Fibroblast of gingiva (primary cell): ENCODE data around the gene RAB27B.

Source experiments
- DNase-seq: peaks from one replicate; pipeline ENCODE4 v3.0.0-alpha.2; 2011; ENCODE audit warnings: low read depth

The RAB27B gene

DNA sequence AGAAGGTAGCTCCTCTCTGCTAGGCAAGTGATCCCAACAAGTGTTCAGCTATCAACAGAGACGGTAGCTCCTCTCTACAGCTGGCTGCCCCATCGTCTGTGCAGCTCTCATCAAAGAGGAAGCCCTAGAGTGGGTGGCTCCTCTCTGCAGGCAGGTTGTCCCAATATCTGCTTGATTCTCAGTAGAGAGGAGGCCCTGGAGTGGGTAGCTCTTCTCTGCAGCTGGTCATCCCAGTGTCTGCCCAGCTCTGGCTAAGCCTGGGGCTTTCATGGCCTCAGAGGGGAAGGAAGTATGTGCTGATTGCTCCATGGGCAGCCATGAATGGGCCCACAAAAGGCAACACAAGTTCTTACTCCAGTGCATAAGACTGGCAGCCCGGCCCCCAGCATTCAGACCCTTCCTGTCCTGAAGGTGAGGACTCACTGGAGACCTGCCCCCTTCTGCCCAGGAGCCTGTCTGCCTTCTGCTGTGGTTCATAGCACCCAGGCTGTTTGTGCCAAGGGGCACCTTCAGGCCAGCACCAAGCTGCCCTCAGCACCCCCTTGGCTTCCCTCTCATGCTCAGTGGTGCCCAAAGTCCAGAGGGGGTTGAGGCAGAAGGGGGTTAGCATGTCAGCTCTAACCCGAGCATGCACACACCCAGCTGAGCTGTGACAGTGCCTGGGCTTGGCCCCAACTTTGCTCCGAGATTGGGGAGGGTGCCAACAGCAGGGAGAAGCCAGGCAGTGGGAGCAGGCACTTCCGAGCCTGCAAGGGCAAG lies 82.1 kb downstream of the RAB27B start:
- no peak for DNase-seq

DNA sequence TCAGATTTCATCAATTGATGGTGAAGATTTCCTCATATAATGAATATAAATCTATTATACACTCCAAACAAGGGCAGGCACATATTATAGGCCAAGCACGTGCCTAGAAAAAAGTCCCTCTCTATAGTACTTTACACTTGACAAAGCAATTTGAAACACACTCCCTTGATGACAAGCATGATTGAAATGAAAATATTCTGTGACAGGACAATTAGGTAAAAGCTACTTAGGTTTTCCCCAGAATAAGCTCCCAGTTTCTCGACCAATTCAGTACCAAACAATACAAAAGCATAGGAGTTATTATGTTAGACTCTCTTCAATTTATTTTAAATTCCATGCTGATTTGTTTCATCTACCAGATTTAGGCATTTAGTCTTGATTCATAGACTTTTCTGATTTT lies 83.3 kb downstream of the RAB27B start:
- no peak for DNase-seq

DNA sequence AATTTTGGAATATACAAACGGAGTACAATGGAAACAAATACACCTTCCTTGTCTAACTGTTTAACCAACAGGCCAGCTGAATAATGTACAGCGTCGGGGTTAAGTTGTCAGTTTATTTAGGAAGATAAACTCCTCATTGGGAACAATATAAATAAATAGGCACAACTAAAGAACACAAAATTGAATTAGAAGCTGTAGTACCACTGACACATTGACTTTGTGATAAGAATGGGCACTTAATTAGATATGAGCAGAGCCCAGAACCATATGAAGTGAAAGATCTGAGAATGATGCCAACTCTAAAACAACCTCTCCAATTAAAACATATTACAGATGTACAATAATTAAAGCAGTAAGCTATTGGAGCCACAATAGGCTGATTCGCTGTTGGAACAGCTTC lies 86.5 kb downstream of the RAB27B start:
- no peak for DNase-seq

DNA sequence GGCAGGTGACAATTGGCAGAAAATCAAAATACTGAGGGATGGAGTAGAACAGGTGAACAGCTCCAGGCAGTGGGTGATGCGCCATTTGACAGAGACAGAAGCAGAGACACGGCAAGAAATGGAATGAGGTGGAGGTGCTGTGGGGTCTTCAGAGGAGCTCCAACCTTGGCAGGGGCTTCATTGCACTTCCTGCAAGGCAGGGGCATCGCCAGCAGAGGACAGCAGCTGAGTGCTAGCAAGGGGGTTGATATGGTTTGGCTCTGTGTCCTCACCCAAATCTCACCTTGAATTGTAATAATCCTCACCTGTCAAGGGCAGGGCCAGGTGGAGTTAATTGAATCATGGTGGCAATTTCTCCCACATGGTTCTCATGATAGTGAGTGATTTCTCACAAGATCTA lies 88.2 kb downstream of the RAB27B start:
- no peak for DNase-seq

DNA sequence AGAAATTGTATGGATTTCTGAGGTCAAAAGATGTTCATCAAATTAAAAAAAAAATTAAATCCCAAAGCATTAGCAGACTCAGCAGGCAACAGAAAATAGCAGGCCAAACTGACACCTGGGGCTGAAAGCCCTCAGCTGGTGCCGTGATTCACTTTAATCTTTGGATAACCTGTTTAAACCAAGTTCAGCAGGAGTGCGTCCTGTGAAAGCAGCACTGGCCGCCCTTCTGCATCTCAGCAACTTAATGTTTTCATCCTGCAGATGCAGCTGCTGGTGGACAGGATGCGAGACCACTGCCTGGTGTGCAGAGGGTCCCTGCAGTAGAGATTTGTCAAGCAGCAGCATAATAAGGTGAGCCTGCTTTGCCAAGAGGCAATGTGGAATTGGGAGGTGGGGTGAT lies 89.8 kb downstream of the RAB27B start:
- no peak for DNase-seq

DNA sequence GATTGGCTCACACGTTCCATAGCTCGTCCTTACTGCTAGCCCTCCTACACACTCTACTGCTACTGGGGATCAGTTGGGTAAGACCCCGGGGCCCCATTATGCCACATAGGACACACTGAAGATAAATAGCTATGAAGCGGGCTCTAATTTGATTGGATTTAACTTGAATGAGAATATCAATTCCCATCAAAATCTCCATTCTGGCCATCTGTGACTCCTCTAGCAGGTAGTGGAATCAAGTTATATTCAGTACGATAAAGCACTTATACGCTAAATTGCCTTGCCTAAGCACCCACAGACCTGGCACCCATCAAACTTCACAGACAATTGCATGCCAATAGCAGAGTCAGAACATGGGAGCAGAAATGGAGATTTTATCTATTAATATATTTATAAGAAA lies 91.1 kb downstream of the RAB27B start:
- DNase-seq: no peak

DNA sequence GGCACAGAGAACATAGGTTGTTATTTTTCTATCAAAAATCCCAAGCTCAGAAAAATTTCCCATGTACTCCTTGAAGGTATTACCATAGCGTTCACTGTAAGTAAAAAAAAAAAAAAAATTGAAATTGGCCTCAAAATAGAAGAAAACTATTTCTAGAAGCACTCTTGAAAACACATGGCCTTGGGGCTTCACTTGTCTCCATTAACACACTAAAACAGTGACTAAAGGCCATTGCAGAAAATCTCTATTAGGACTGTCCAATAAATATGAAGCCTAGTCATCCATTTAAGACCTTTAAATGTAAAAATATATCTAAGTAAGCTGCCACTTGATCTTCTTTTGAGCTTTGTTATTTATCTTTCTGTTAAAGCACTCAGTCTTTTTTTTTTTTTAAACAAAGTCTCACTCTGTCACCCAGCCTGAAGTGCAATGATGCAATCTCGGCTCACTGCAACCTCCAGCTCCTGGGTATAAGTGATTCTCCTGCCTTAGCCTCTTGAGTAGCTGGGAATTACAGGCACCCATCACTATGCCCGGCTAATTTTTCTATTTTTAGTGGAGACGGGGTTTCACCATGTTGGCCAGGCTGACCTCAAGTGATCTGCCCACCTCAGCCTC lies 95.2 kb downstream of the RAB27B start:
- no peak for DNase-seq

DNA sequence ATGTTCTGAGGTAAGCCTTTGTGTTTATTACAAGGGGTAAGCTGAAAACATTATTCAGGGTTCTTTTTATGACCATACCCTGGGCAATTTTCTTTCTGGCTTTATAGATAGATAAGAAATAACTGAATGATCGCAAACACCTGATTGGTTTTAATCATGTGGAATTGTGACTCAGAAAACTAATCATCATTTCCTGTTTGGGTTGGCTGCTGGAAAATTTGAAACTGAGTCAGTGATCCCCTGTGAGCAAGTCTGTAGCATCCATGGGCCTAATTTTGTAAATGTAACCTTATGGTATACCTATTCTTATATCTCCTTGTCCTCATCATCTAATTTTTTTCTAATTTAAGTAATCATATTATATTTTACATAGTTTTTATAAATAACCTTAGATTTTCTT lies 96.7 kb downstream of the RAB27B start:
- no peak for DNase-seq

DNA sequence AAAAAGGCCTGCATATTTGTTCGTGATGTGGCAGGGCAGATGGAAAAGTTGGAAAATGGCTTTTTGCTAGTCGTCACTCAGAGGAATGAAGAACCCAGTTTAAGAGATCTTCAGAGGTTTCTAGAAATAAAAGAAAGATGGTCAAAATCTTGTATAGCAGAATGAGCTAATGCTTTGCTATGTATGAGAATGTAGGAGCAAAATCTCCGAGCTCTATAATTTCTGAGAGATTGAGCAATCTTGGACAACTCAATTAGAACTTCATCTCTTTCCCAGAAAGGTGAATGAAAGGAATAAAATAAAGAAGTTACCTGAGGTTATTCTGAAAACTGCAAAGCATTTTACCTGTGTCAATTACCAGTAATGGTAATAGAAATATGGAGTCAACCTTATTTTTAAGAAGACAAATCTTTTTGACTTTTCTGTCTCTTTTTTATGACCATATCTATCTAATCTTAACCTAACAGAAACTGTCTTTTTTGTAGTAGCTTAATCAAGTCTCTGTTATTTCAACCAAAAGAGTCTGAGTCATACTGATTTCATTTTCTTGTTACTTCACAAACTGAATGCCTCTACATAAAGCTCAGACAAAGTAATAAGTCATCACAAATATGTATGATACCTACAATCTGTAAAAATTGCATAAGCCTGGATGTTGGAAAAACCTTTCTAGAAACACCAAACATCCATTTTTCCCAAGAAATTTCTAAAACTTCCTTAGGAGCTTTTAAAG lies 98.5 kb downstream of the RAB27B start:
- DNase-seq: no peak

DNA sequence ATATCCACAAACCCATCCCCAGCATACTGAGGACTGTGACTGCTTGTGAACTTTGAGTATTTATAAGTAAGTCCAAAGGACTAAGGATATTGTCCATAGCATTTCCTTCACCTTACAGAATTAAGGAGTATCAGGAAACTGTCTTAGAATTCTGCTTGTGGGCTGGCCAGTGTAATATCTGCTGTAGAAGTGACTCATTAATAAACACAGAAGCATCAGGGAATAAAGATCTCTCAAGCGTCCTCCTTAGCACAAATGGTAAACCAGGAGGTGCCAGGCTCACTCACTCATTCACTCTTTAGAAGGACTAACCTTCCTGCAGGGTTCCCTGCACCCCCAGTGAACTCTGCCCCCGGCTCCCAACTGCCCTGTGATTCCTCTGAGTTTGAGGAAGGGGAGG lies 100.0 kb downstream of the RAB27B start:
- no peak for DNase-seq

DNA sequence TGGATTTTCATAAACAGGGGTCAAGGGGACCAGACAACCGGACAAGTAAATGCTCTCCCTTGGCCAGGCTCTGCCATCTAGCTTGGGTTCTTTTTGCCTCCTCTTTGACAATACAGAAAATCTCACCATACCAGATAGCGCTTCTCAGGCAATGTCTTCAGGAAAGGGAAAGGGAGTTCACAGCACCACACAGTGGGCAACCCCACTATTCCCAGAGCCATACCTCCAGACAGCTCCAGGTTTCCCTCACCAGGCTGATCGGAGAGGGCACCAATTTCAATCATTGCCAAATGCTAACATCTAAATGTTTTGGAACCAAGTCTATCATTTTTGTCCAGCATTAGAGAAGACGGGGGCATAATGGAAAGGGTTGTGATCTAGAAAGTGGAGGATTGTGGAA lies 102.9 kb downstream of the RAB27B start:
- no peak for DNase-seq

DNA sequence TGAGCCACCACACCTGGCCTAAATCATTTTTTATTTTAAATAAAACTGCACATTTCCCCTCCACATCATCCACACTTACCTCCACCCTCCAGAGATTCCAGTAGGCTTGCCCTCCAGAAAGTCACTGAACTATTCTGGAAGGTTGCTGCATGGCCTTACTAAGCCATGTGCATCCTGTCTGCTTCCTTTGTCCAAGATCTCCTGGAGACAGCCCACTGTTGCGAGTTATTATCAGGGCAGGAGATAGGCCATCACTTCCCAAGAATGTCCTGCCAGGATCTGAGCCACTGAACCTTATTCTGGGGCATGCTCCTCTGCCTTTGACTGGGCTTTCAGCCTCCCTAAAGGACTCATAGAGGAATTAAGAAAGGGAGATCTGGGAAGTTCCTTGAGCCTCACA lies 104.2 kb downstream of the RAB27B start:
- no peak for DNase-seq

DNA sequence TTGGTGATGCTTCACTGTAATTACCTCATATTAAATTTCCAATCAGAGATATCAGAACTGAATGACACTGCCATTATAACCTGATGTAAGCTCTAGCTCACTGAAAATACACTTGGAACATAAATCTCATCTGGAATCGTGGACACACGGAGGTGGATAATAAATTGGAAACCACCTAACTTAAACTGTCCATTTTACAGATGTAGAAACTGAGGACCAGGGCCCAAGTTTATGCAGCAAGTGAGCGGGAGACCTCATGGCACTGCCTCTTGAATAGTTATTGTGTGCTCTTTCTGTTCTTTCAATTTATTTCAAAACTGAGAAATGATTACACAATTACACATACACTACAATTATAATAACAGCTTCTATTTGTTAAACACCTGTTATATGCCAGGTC lies 110.2 kb downstream of the RAB27B start:
- no peak for DNase-seq

DNA sequence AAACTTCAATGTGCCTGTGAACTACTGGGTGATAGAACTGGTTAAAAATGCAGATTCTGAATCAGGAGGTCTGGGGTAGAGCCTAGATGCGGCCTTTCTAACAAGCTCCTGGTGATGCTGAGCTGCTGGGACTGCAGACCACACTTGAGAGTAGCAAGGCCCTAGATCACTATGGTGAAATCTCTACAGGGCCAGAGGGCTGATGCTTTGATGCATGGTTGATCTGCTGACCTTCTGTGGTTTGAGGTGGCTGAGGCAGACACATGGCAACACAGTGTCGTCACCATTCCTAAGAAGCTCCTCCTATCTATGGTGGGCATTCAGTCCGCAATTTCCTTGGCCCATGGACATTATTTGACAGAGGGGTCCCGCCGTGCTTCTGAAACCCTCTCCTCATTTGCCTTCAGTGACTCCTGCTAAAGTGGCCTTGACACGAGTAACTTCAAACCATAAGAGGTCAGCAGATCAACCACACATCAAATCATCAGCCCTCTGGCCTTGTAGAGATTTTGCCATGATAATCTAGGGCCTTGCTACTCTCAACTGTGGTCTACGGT lies 111.2 kb downstream of the RAB27B start:
- no peak for DNase-seq

DNA sequence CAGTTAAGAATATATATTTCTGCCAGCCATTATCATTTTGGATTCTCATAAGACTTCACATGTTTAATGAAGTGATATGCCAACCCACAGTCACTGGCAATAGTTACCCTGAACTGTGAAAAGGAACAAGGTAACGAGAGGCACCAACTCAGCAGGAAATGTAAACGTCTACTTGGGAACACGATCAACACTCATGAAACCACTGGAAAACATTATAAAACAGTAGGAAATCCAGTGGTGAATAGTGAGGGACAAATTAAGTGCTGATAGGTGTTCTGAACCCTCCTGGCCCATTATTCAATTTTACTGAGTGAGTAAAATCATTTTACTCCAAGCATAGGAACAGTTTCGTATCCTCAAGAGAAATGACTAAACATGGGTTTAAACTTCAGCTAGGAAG lies 113.9 kb downstream of the RAB27B start:
- no peak for DNase-seq

DNA sequence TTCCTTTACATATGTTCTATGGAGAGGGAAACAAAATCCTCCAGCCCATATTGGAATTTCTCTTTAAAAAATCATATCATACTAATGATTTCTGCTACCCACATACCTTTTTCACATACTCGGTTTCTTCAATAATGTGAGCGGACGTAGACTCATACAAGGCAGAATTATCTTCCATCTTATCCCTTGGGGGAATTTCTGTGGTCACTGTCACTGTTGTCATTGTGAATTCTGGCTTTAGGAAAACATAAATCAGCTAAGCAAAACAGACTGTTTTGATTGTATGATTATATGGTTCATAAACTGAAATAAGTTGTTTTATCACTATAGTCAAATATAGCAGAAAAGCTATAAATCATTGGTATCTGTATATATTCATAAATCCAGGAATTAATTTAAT lies 114.3 kb downstream of the RAB27B start:
- no peak for DNase-seq
